CD4-positive, alpha-beta T cell (primary cell): Measurements from ENCODE around the gene ACER2. TPM values are rescaled to one million over a fixed set of nuclear protein-coding genes. Genes with fewer than 3 reads are reported as not detected.

ENCODE experiments used
- ATAC-seq: fragments of 200-7000 bp; cut with Tn5 transposase; one replicate; pipeline ENCODE4 v1.10.0; 2022; ENCODE audit warnings: mild to moderate bottlenecking; ENCODE audit not compliant: poor library complexity
- CTCF ChIA-PET: fragments of 350-600 bp; sonication (Branson Sonifier 250); formaldehyde crosslinking; loops from one replicate; lab custom pipeline; 2021; ENCODE audit warnings: antibody characterized with exemption, inconsistent platforms; lab: Charles Lee
- POLR2A ChIA-PET: fragments of 350-600 bp; sonication (Branson Sonifier 250); formaldehyde crosslinking; loops from one replicate; lab custom pipeline; 2021; ENCODE audit warnings: antibody characterized with exemption, inconsistent platforms; lab: Charles Lee
- DNase-seq, 14 experiments: peaks; one replicate each; pipeline ENCODE4 v3.0.0-alpha.2; 2013 to 2020; ENCODE audit warnings: mixed read lengths in 2 of 14
- H3K27ac ChIP-seq, 2 donors: one replicate each; pipeline versions ENCODE4 v1.5.1 to v1.7.0; 2013; ENCODE audit warnings: low read length in 2 of 2, low read depth in 1 of 2, mild to moderate bottlenecking in 1 of 2
- H3K27me3 ChIP-seq, 2 experiments: 1 replicate in 1 of 2; 2 replicates in 1 of 2; pipeline versions ENCODE4 v1.6.1 to v1.7.0; 2013; ENCODE audit warnings: low read length in 2 of 2, control low read depth in 1 of 2, mild to moderate bottlenecking in 1 of 2, moderate library complexity in 1 of 2; ENCODE audit not compliant: insufficient read depth in 2 of 2, control insufficient read depth in 1 of 2
- H3K36me3 ChIP-seq: one replicate; pipeline ENCODE4 v1.6.1; 2013; ENCODE audit warnings: low read length, control low read depth; ENCODE audit not compliant: insufficient read depth
- H3K4me1 ChIP-seq: one replicate; pipeline ENCODE4 v1.6.1; 2013; ENCODE audit warnings: low read length, control low read depth; ENCODE audit not compliant: insufficient read depth
- H3K4me3 ChIP-seq: one replicate; pipeline ENCODE4 v1.5.1; 2013; ENCODE audit warnings: mild to moderate bottlenecking, low read length, moderate library complexity
- H3K9me3 ChIP-seq, 2 experiments: 1 replicate in 1 of 2; 2 replicates in 1 of 2; pipeline versions ENCODE4 v1.6.1 to v1.7.0; 2013; ENCODE audit warnings: low read length in 2 of 2, mild to moderate bottlenecking in 2 of 2, control low read depth in 1 of 2, moderate library complexity in 1 of 2; ENCODE audit not compliant: control insufficient read depth in 1 of 2, insufficient read depth in 1 of 2
- H3K27ac Mint-ChIP-seq: one replicate; pipeline ENCODE4 v1.8.0; 2020; ENCODE audit warnings: mixed read lengths
- H3K27me3 Mint-ChIP-seq: one replicate; pipeline ENCODE4 v1.8.0; 2021; ENCODE audit warnings: mixed read lengths
- H3K36me3 Mint-ChIP-seq: one replicate; pipeline ENCODE4 v1.8.0; 2021; ENCODE audit warnings: low read depth, mixed read lengths
- H3K4me1 Mint-ChIP-seq: one replicate; pipeline ENCODE4 v1.8.0; 2021; ENCODE audit warnings: low read depth, mixed read lengths
- H3K4me3 Mint-ChIP-seq: one replicate; pipeline ENCODE4 v1.8.0; 2020; ENCODE audit warnings: mild to moderate bottlenecking, mixed read lengths
- H3K9me3 Mint-ChIP-seq: one replicate; pipeline ENCODE4 v1.8.0; 2020; ENCODE audit warnings: mixed read lengths
- CTCF ChIP-seq: fragments of 200-600 bp; IDR thresholded peaks from one replicate; pipeline ENCODE4 v1.8.0; 2022; ENCODE audit warnings: antibody characterized with exemption, mild to moderate bottlenecking
- intact Hi-C, 2 experiments: fragments of 100-400 bp; cut with DNase I in 1 of 2; cut with micrococcal nuclease in 1 of 2; formaldehyde crosslinking; loops; one replicate each; pipeline versions ENCODE4 v1.15.1 to v1.9.0; 2023 to 2025; cut with DNase I, micrococcal nuclease
- total RNA-seq, 174 experiments: library from RNA in 2 of 174; stranded (reverse) in 2 of 174; gene quantifications; one replicate each; pipeline ENCODE4 v1.2.3 and lab custom pipeline; 2021 to 2026

Gene ACER2
- total RNA-seq, 2 experiments from 2014 or later: 1.2 to 1.4 TPM

GRCh38 chr9:19495186-19496028, 86.6 kb downstream of the ACER2 start:
- Mint-ChIP-seq H3K36me3 (no peaks in the 10 kb centered on the region), H3K4me3 (no peak overlapping the region), H3K27me3 (peaks cover 8% of the 10 kb centered on the region), H3K4me1 (peaks cover 9% of the 10 kb centered on the region), H3K9me3 (no peaks in the 10 kb centered on the region), H3K27ac (no peak overlapping the region)
- intact Hi-C loops: loop anchor here in 1 of 2 experiments (10.0 kb wide), 1 partner anchor 429 kb away; no protein-coding TSS in a partner anchor
- ChIA-PET CTCF (no interaction called here), POLR2A (no interaction called here)
- Histone ChIP-seq H3K27ac (no peak overlapping the region), H3K4me3 (no peak overlapping the region), H3K4me1 (peaks cover 6% of the 10 kb centered on the region), H3K36me3 (no peaks in the 10 kb centered on the region), H3K9me3 (no peaks in the 10 kb centered on the region), H3K27me3 (peaks cover 0 to 6% of the 10 kb centered on the region in 2 experiments)
- ATAC-seq: no peak
- DNase-seq: no peak
- no peak for TF ChIP-seq CTCF

GRCh38 chr9:19496321-19497050, 87.7 kb downstream of the ACER2 start:
- DNase-seq (no peak), ATAC-seq (no peak)
- H3K27ac Mint-ChIP-seq: no peak overlapping the region
- CTCF ChIA-PET: no interaction called here
- Histone ChIP-seq H3K4me1 (peaks cover 6% of the 10 kb centered on the region), H3K36me3 (no peaks in the 10 kb centered on the region), H3K4me3 (no peak overlapping the region), H3K9me3 (no peaks in the 10 kb centered on the region), H3K27me3 (peaks cover 0 to 6% of the 10 kb centered on the region in 2 experiments), H3K27ac (no peak overlapping the region)
- no peaks in the 10 kb centered on the region for H3K36me3 Mint-ChIP-seq
- H3K27me3 Mint-ChIP-seq: peaks cover 15% of the 10 kb centered on the region
- H3K9me3 Mint-ChIP-seq: no peaks in the 10 kb centered on the region
- POLR2A ChIA-PET: no interaction called here
- TF ChIP-seq CTCF: no peak
- peaks cover 9% of the 10 kb centered on the region for H3K4me1 Mint-ChIP-seq
- H3K4me3 Mint-ChIP-seq: no peak overlapping the region
- intact Hi-C loops: loop anchor here in 1 of 2 experiments (10.0 kb wide), 1 partner anchor 428 kb away; no protein-coding TSS in a partner anchor

- H3K36me3 ChIP-seq: no peaks in the 10 kb centered on the region
- CTCF ChIA-PET: no interaction called here
- H3K4me1 Mint-ChIP-seq: peaks cover 9% of the 10 kb centered on the region
- H3K9me3 Mint-ChIP-seq: no peaks in the 10 kb centered on the region
- POLR2A ChIA-PET: no interaction called here
- intact Hi-C loops: loop anchor here in 1 of 2 experiments (10.0 kb wide), 1 partner anchor 428 kb away; no protein-coding TSS in a partner anchor
- ATAC-seq: no peak
- no peaks in the 10 kb centered on the region for H3K36me3 Mint-ChIP-seq
- no peaks in the 10 kb centered on the region for H3K9me3 ChIP-seq
- DNase-seq: no peak
- no peak for TF ChIP-seq CTCF
- H3K27me3 ChIP-seq: peaks cover 0 to 6% of the 10 kb centered on the region in 2 experiments
- no peak overlapping the region for H3K27ac ChIP-seq
- H3K27me3 Mint-ChIP-seq: peaks cover 15% of the 10 kb centered on the region
- no peak overlapping the region for H3K4me3 Mint-ChIP-seq
- H3K4me1 ChIP-seq: peaks cover 6% of the 10 kb centered on the region
- H3K4me3 ChIP-seq: no peak overlapping the region
- H3K27ac Mint-ChIP-seq: no peak overlapping the region
These were observed 88.5 kb downstream of the ACER2 start for GRCh38 chr9:19497276-19497675.
